Measurements from ENCODE around the gene ACSL3. TPM values are rescaled to one million over a fixed set of nuclear protein-coding genes. Genes with fewer than 3 reads are reported as not detected.

The ACSL3 gene
- total and polyA plus RNA-seq, 2 donors (not counting 3 experiments of a cell fraction or from before 2014, with no cell fraction given): 58.7 to 139 TPM

GRCh38 chr2:222915092-222915957 lies 54.5 kb downstream of the ACSL3 start:
- no peaks in the 10 kb centered on the region for H3K9me1 ChIP-seq (replicated peaks; ENCODE audit: control insufficient read depth, extremely low read depth, insufficient read depth, low read length)
- TF ChIP-seq JUN (IDR thresholded peaks at IDR 0.05; ENCODE audit: borderline replicate concordance, insufficient read depth, insufficient read length, low read depth): no peak
- TF ChIP-seq CTCF (IDR thresholded peaks at IDR 0.05; ENCODE audit: extremely low read depth in 1 of 2, insufficient read depth in 1 of 2, low read depth in 1 of 2, low read length in 2 of 2): peak; percentile 17 to 27
- CTCF ChIA-PET: interaction anchor here (0.9 to 2.1 kb wide), 6 partner anchors 10 to 217 kb away, joined by 3 to 7 read pairs (median 6); no protein-coding TSS in a partner anchor
- intact Hi-C loops (cut with micrococcal nuclease): loop anchor here (1.0 kb wide), 1 partner anchor 24 kb away; no protein-coding TSS in a partner anchor
- no TSS peak for BruUV-seq (replicated peaks)
- H4K20me1 ChIP-seq (replicated peaks; ENCODE audit: control insufficient read depth, extremely low read depth, insufficient read depth, low read length): peaks cover 5% of the 10 kb centered on the region
- dilution Hi-C loops (cut with MboI; ENCODE audit: extremely low pct_ligation_motif_present, low sequenced_read_pairs): no loop called here
- no peak overlapping the region for H3K27ac ChIP-seq (ENCODE audit: insufficient read depth, low read depth, low read length)
- H3K9me3 ChIP-seq (replicated peaks; ENCODE audit: control insufficient read depth, insufficient read depth, low read length): no peaks in the 10 kb centered on the region
- H3K4me1 ChIP-seq (ENCODE audit: control insufficient read depth, extremely low read depth, insufficient read depth, low read length): peaks cover 15% of the 10 kb centered on the region
- peak; percentile 42 for DNase-seq (ENCODE audit: low read depth, low spot score)
- FAIRE-seq: no peak
- no peak overlapping the region for H3K4me2 ChIP-seq (ENCODE audit: insufficient read depth, low read length)
- H2AFZ ChIP-seq (ENCODE audit: low read depth, low read length): no peak overlapping the region
- peaks cover 1 to 16% of the 10 kb centered on the region in 2 experiments for H3K36me3 ChIP-seq (ENCODE audit: control insufficient read depth in 2 of 2, extremely low read depth in 1 of 2, insufficient read depth in 2 of 2, low read length in 2 of 2)
- H3K79me2 ChIP-seq (ENCODE audit: control insufficient read depth, insufficient read depth, low read length): peaks cover 64% of the 10 kb centered on the region
- POLR2A ChIA-PET: interaction anchor here (0.6 kb wide), 1 partner anchor 10 kb away, joined by 8 read pairs; no protein-coding TSS in a partner anchor
- no peaks in the 10 kb centered on the region for H3K27me3 ChIP-seq (ENCODE audit: control insufficient read depth in 2 of 2, insufficient read depth in 2 of 2, low read length in 2 of 2)
- no peak overlapping the region for H3K9ac ChIP-seq (replicated peaks; ENCODE audit: extremely low read depth, insufficient read depth, low read length)
- no peak overlapping the region for H3K4me3 ChIP-seq (replicated peaks in 1 of 3; ENCODE audit: insufficient read depth in 1 of 3, low read depth in 1 of 3, low read length in 3 of 3)

All from endothelial cell of umbilical vein (primary cell).